ENCODE data around the gene UVSSA.
A peak's percentile ranks its signal among the peaks of the same experiment; 100 is the strongest.

Gene UVSSA, protein sequence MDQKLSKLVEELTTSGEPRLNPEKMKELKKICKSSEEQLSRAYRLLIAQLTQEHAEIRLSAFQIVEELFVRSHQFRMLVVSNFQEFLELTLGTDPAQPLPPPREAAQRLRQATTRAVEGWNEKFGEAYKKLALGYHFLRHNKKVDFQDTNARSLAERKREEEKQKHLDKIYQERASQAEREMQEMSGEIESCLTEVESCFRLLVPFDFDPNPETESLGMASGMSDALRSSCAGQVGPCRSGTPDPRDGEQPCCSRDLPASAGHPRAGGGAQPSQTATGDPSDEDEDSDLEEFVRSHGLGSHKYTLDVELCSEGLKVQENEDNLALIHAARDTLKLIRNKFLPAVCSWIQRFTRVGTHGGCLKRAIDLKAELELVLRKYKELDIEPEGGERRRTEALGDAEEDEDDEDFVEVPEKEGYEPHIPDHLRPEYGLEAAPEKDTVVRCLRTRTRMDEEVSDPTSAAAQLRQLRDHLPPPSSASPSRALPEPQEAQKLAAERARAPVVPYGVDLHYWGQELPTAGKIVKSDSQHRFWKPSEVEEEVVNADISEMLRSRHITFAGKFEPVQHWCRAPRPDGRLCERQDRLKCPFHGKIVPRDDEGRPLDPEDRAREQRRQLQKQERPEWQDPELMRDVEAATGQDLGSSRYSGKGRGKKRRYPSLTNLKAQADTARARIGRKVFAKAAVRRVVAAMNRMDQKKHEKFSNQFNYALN

DNA sequence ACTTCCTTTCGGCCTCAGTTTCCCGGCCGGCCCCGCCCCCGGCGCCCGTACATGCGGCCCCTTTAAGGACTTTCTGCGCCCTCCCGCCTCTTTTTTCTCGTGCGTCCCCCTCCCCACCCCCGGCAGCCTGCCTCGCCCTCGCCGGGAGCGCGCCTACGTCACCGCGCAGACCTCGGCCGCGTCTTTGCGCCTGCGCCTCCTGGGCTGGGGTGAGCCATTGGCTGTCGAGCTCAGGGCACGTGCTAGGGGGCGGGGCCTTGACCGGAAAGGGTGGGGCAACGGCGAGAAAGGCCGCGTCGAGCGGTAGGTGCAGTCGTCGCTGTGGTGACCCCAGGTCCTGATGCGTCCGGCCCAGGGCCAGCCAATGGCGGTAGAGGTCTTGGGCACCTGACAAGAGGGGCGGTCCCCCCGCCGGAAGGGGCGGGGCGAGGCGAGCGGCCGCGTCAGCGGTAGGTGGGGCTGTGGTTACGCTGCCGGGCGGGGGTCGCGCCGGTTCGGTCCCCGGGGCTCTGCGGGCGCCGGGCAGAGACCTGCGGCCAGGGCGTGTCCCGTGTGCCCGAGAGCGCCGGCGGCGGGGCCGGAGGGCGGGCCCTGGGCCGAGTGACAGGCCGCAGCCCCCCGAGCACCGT lies at the start of gene UVSSA:
UVSSA (plus strand) TSS at position 428 of the 629 bp plus-strand sequence. CDS start 884 bp downstream, outside the sequence.
- in situ Hi-C loops (cut with HindIII; ENCODE audit: low sequenced_read_pairs): no loop called here
- peak within 1 kb of the TSS; percentile 59 for H3K4me3 ChIP-seq (ENCODE audit: low read depth, low read length)
- peak; percentile 99 for DNase-seq (ENCODE audit: low read depth)
- no peak for TF ChIP-seq CTCF (IDR thresholded peaks at IDR 0.05; ENCODE audit: low read depth, low read length, missing control alignments)

DNA sequence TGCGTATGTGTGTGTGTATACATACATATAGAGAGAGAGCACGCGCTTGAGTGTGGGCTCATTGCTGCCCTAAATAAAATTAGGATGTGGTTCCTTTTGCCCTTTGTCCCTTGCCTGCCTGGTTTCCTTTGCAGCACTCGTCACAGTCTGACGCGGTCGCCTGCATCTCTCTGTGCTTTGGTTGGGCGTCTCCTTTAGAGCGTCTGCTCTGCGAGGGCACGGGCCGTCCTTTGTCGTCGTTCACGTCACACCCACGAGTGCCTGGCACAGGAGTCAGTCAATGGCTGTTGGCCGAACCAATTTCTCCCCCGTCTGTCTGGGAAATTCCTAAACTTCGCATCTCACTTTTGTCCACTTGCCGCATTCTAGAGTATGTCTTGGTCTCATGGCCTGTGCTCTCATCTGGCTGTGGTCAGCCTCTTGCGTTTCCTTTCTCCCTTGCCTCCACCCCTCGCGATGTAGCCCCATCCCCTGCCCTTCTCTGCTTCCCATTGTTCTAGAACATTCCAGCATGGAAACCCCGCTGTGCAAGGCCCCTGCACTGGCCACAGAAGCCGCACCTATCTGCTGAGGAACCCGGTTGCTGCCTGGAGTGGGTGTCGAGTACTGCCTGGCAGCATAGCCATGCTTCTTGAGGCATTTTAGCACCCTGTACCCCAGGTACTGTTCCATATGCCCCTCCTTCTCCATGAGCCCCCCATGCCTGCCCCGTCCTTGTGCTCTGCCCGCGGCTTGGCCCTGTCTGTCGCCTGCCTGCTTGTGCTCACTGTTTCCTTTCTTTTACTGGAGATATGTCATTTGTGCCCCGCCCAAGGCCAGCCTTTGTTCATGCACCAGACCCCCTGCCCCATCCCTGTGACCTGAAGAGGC lies 49.3 kb upstream of the UVSSA start:
- in situ Hi-C loops (cut with HindIII; ENCODE audit: low sequenced_read_pairs): no loop called here
- DNase-seq (ENCODE audit: low read depth): no peak
- no peak for TF ChIP-seq CTCF (IDR thresholded peaks at IDR 0.05; ENCODE audit: low read depth, low read length, missing control alignments)
- no peak overlapping the region for H3K4me3 ChIP-seq (ENCODE audit: low read depth, low read length)

- TF ChIP-seq CTCF (IDR thresholded peaks at IDR 0.05; ENCODE audit: low read depth, low read length, missing control alignments): no peak
- no peak for DNase-seq (ENCODE audit: low read depth)
- no peak overlapping the region for H3K4me3 ChIP-seq (ENCODE audit: low read depth, low read length)
- in situ Hi-C loops (cut with HindIII; ENCODE audit: low sequenced_read_pairs): no loop called here
Measured at GRCh38 chr4:1298461-1298860, 48.5 kb upstream of the UVSSA start.

- no peak for DNase-seq (ENCODE audit: low read depth)
- in situ Hi-C loops (cut with HindIII; ENCODE audit: low sequenced_read_pairs): no loop called here
- H3K4me3 ChIP-seq (ENCODE audit: low read depth, low read length): no peak overlapping the region
- TF ChIP-seq CTCF (IDR thresholded peaks at IDR 0.05; ENCODE audit: low read depth, low read length, missing control alignments): no peak
Measured at GRCh38 chr4:1299301-1299860, 47.6 kb upstream of the UVSSA start.

- H3K4me3 ChIP-seq (ENCODE audit: low read depth, low read length): no peak overlapping the region
- in situ Hi-C loops (cut with HindIII; ENCODE audit: low sequenced_read_pairs): no loop called here
- no peak for DNase-seq (ENCODE audit: low read depth)
Measured at GRCh38 chr4:1300466-1301455, 46.2 kb upstream of the UVSSA start.

More at GRCh38 chr4:1300466-1301455, 46.2 kb upstream of the UVSSA start:
- no peak for TF ChIP-seq CTCF (IDR thresholded peaks at IDR 0.05; ENCODE audit: low read depth, low read length, missing control alignments)
